H9 (cell line): ENCODE measurements around the gene TNFAIP6. TPM values are rescaled to one million over a fixed set of nuclear protein-coding genes. Genes with fewer than 3 reads are reported as not detected.

Experiments used
- DNase-seq: peaks from one replicate; pipeline ENCODE4 v3.0.0-alpha.2; 2017
- H2AFZ ChIP-seq: one replicate; pipeline ENCODE4 v1.6.1; 2013; ENCODE audit warnings: mild to moderate bottlenecking, low read length, control low read depth, moderate library complexity
- H2AK5ac ChIP-seq: 2 replicates; pipeline ENCODE4 v1.6.1; 2013; ENCODE audit warnings: low read length, control low read depth, mixed read lengths; ENCODE audit not compliant: insufficient read length
- H2BK120ac ChIP-seq: one replicate; pipeline ENCODE4 v1.6.1; 2013; ENCODE audit warnings: low read depth, mild to moderate bottlenecking, low read length, control low read depth, inconsistent platforms; ENCODE audit not compliant: poor library complexity, severe bottlenecking
- H2BK12ac ChIP-seq: 2 replicates; pipeline ENCODE4 v1.6.1; 2013; ENCODE audit warnings: low read length, control low read depth, mixed read lengths, low read depth; ENCODE audit not compliant: insufficient read length
- H2BK15ac ChIP-seq: 2 replicates; pipeline ENCODE4 v1.6.1; 2013; ENCODE audit warnings: low read depth, low read length, control low read depth
- H2BK20ac ChIP-seq: one replicate; pipeline ENCODE4 v1.6.1; 2013; ENCODE audit warnings: low read depth, mild to moderate bottlenecking, low read length, control low read depth, inconsistent platforms; ENCODE audit not compliant: poor library complexity, severe bottlenecking
- H2BK5ac ChIP-seq: 2 replicates; pipeline ENCODE4 v1.6.1; 2013; ENCODE audit warnings: low read length, control low read depth, mixed read lengths; ENCODE audit not compliant: insufficient read length
- H3K14ac ChIP-seq: 2 replicates; pipeline ENCODE4 v1.6.1; 2013; ENCODE audit warnings: low read length, control low read depth; ENCODE audit not compliant: insufficient read depth
- H3K18ac ChIP-seq: 2 replicates; pipeline ENCODE4 v1.6.1; 2013; ENCODE audit warnings: low read depth, mild to moderate bottlenecking, mixed read lengths, low read length, control low read depth; ENCODE audit not compliant: insufficient read length
- H3K23ac ChIP-seq: 2 replicates; pipeline ENCODE4 v1.6.1; 2013; ENCODE audit warnings: low read length, control low read depth, mixed read lengths, low read depth; ENCODE audit not compliant: insufficient read length
- H3K23me2 ChIP-seq: 2 replicates; pipeline ENCODE4 v1.6.1; 2013; ENCODE audit warnings: low read depth, mild to moderate bottlenecking, mixed read lengths, low read length, control low read depth; ENCODE audit not compliant: insufficient read length, poor library complexity, severe bottlenecking
- H3K27ac ChIP-seq: 2 replicates; pipeline ENCODE4 v1.5.1; 2013; ENCODE audit warnings: low read length, control low read depth, mixed read lengths, low read depth; ENCODE audit not compliant: insufficient read length
- H3K27me3 ChIP-seq: 2 replicates; pipeline ENCODE4 v1.6.1; 2013; ENCODE audit warnings: low read length, control low read depth, inconsistent platforms; ENCODE audit not compliant: insufficient read depth
- H3K4ac ChIP-seq: 2 replicates; pipeline ENCODE4 v1.6.1; 2013; ENCODE audit warnings: low read depth, mild to moderate bottlenecking, control low read depth, inconsistent platforms, low read length, moderate library complexity
- H3K4me1 ChIP-seq: 2 replicates; pipeline ENCODE4 v1.6.1; 2013; ENCODE audit warnings: low read length, control low read depth, inconsistent platforms; ENCODE audit not compliant: insufficient read depth
- H3K4me2 ChIP-seq: 2 replicates; pipeline ENCODE4 v1.6.1; 2013; ENCODE audit warnings: low read length, control low read depth, mixed read lengths; ENCODE audit not compliant: insufficient read length, insufficient read depth
- H3K56ac ChIP-seq: 2 replicates; pipeline ENCODE4 v1.6.1; 2013; ENCODE audit warnings: low read depth, mild to moderate bottlenecking, mixed read lengths, low read length, control low read depth; ENCODE audit not compliant: insufficient read length
- H3K79me1 ChIP-seq: 2 replicates; pipeline ENCODE4 v1.6.1; 2013; ENCODE audit warnings: low read depth, mild to moderate bottlenecking, moderate library complexity, low read length, control low read depth, inconsistent platforms; ENCODE audit not compliant: insufficient read depth, poor library complexity, severe bottlenecking
- H3K79me2 ChIP-seq: 2 replicates; pipeline ENCODE4 v1.6.1; 2013; ENCODE audit warnings: low read length, control low read depth, inconsistent platforms; ENCODE audit not compliant: insufficient read depth
- H3K9ac ChIP-seq: 2 replicates; pipeline ENCODE4 v1.6.1; 2013; ENCODE audit warnings: low read length, control low read depth, mixed read lengths; ENCODE audit not compliant: insufficient read length; ENCODE audit errors: extremely low read depth
- H3K9me3 ChIP-seq: one replicate; pipeline ENCODE4 v1.6.1; 2013; ENCODE audit warnings: low read depth, low read length, inconsistent platforms; ENCODE audit not compliant: control insufficient read depth
- H3T11ph ChIP-seq: one replicate; pipeline ENCODE4 v1.6.1; 2013; ENCODE audit warnings: mild to moderate bottlenecking, low read length, control low read depth, inconsistent platforms
- H4K20me1 ChIP-seq: one replicate; pipeline ENCODE4 v1.6.1; 2013; ENCODE audit not compliant: control insufficient read depth, insufficient read length, insufficient read depth
- H4K5ac ChIP-seq: 2 replicates; pipeline ENCODE4 v1.6.1; 2013; ENCODE audit warnings: low read depth, mild to moderate bottlenecking, mixed read lengths, low read length, control low read depth; ENCODE audit not compliant: insufficient read length
- H4K8ac ChIP-seq: replicated peaks from 2 replicates; pipeline ENCODE4 v1.6.1; 2013; ENCODE audit warnings: low read length, control low read depth, mixed read lengths, low read depth; ENCODE audit not compliant: insufficient read length
- H4K91ac ChIP-seq: 2 replicates; pipeline ENCODE4 v1.6.1; 2013; ENCODE audit warnings: low read depth, mild to moderate bottlenecking, moderate library complexity, mixed read lengths, low read length, control low read depth; ENCODE audit not compliant: insufficient read length
- H3K27ac Mint-ChIP-seq, 3 experiments: 2 replicates in 2 of 3; 3 replicates in 1 of 3; pipeline ENCODE4 v1.8.0; 2020 to 2021; ENCODE audit warnings: mixed read lengths in 3 of 3, mild to moderate bottlenecking in 1 of 3, moderate library complexity in 1 of 3
- H3K27me3 Mint-ChIP-seq: 2 replicates; pipeline ENCODE4 v1.8.0; 2021; ENCODE audit warnings: low read depth, mild to moderate bottlenecking, moderate library complexity, mixed read lengths
- H3K36me3 Mint-ChIP-seq, 3 experiments: 2 replicates in 2 of 3; 3 replicates in 1 of 3; pipeline ENCODE4 v1.8.0; 2020 to 2021; ENCODE audit warnings: low read depth in 3 of 3, mixed read lengths in 3 of 3; ENCODE audit not compliant: insufficient read depth in 1 of 3
- H3K4me1 Mint-ChIP-seq, 2 experiments: 2 replicates each; pipeline ENCODE4 v1.8.0; 2020; ENCODE audit warnings: mixed read lengths in 2 of 2
- H3K4me3 Mint-ChIP-seq, 2 experiments: 2 replicates in 1 of 2; 3 replicates in 1 of 2; pipeline ENCODE4 v1.8.0; 2020 to 2021; ENCODE audit warnings: mild to moderate bottlenecking in 2 of 2, mixed read lengths in 2 of 2, moderate library complexity in 1 of 2
- H3K9me3 Mint-ChIP-seq, 2 experiments: 2 replicates in 1 of 2; 3 replicates in 1 of 2; pipeline ENCODE4 v1.8.0; 2020; ENCODE audit warnings: mild to moderate bottlenecking in 2 of 2, mixed read lengths in 2 of 2, moderate library complexity in 1 of 2
- WGBS: extraction: QIAGEN DNeasy Blood & Tissue Kit; methylation state at CpG from one replicate; pipeline ENCODE4 v1.1.7; 2013; ENCODE audit warnings: missing lambda C conversion rate, low lambda C conversion rate, mixed read lengths; ENCODE audit not compliant: insufficient read length; ENCODE audit errors: extremely low coverage; 5-methylcytosine and 5-hydroxymethylcytosine counted together
- total RNA-seq: library from RNA; stranded (reverse); gene quantifications from 2 replicates; pipeline ENCODE4 v1.2.1, GENCODE V29; 2021
- TF ChIP-seq, protein P1 (sequence below): fragments of 200-600 bp; sonication (generic); conservative IDR thresholded peaks from 3 replicates; pipeline ENCODE4 v1.8.0; 2021; ENCODE audit warnings: antibody characterized with exemption, mild to moderate bottlenecking

TNFAIP6 gene
- total RNA-seq, 1 experiment from 2014 or later: 1.2 TPM

DNA sequence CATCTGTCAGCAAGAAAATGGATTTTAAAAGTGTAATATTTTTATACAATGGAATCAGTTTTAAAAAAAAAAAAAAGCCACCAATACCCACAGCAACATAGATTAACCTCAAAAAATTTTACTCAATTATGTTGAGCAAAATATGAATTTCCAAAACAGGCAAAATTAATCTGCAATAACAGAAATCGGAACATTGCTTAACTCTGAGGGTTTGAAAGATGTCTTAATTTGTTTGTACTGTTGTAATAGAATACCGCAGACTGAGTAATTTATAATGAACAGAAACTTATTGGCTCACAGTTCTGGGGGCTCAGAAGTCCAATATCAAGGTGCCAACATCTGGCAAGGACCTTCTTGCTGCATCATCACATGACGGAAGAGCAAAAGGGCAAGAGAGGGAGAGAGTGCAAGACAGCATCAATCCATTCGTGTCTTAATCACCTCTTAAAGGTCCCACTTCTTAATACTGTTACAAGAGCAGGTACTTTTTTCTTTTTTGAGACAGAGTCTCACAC, 31.8 kb upstream of the TNFAIP6 start:
- H3K14ac ChIP-seq: no peak overlapping the region
- H3K18ac ChIP-seq: no peak overlapping the region
- no peak overlapping the region for H3T11ph ChIP-seq
- no peaks in the 10 kb centered on the region for H3K23me2 ChIP-seq
- TF ChIP-seq, protein P1, sequence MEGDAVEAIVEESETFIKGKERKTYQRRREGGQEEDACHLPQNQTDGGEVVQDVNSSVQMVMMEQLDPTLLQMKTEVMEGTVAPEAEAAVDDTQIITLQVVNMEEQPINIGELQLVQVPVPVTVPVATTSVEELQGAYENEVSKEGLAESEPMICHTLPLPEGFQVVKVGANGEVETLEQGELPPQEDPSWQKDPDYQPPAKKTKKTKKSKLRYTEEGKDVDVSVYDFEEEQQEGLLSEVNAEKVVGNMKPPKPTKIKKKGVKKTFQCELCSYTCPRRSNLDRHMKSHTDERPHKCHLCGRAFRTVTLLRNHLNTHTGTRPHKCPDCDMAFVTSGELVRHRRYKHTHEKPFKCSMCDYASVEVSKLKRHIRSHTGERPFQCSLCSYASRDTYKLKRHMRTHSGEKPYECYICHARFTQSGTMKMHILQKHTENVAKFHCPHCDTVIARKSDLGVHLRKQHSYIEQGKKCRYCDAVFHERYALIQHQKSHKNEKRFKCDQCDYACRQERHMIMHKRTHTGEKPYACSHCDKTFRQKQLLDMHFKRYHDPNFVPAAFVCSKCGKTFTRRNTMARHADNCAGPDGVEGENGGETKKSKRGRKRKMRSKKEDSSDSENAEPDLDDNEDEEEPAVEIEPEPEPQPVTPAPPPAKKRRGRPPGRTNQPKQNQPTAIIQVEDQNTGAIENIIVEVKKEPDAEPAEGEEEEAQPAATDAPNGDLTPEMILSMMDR: no peak
- no peak overlapping the region for H4K91ac ChIP-seq
- H2AK5ac ChIP-seq: no peak overlapping the region
- H2BK12ac ChIP-seq: no peak overlapping the region
- DNase-seq: no peak
- Mint-ChIP-seq H3K4me3 (no peak overlapping the region), H3K36me3 (peaks cover 2 to 7% (median 2%) of the 10 kb centered on the region in 3 experiments; a peak in 3 of 7 replicates), H3K4me1 (no peaks in the 10 kb centered on the region), H3K9me3 (peaks cover 5 to 7% of the 10 kb centered on the region in 2 experiments), H3K27me3 (0 out of 2 replicates have a peak, but pooled peaks cover 1% of the 10 kb centered on the region), H3K27ac (peak overlapping the region in 1 of 3 experiments; percentile 67; a peak in 1 of 7 replicates)
- H4K8ac ChIP-seq: no peak overlapping the region
- no peak overlapping the region for H3K56ac ChIP-seq
- no peak overlapping the region for H3K4ac ChIP-seq
- H3K79me2 ChIP-seq: no peaks in the 10 kb centered on the region
- H2BK20ac ChIP-seq: no peak overlapping the region
- H4K20me1 ChIP-seq: no peaks in the 10 kb centered on the region
- no peak overlapping the region for H2BK15ac ChIP-seq
- H2BK120ac ChIP-seq: no peak overlapping the region
- H2AFZ ChIP-seq: no peak overlapping the region
- H3K9ac ChIP-seq: no peak overlapping the region
- no peak overlapping the region for H3K27ac ChIP-seq
- H3K9me3 ChIP-seq: no peaks in the 10 kb centered on the region
- no peaks in the 10 kb centered on the region for H3K27me3 ChIP-seq
- H3K4me2 ChIP-seq: no peak overlapping the region
- no peak overlapping the region for H4K5ac ChIP-seq
- H2BK5ac ChIP-seq: no peak overlapping the region
- WGBS: no CpG with 5 or more reads among the region's 4 CpGs
- no peak overlapping the region for H3K23ac ChIP-seq
- no peaks in the 10 kb centered on the region for H3K79me1 ChIP-seq
- no peaks in the 10 kb centered on the region for H3K4me1 ChIP-seq
